ENCODE data around the gene SAMD7.

Gene SAMD7

DNA sequence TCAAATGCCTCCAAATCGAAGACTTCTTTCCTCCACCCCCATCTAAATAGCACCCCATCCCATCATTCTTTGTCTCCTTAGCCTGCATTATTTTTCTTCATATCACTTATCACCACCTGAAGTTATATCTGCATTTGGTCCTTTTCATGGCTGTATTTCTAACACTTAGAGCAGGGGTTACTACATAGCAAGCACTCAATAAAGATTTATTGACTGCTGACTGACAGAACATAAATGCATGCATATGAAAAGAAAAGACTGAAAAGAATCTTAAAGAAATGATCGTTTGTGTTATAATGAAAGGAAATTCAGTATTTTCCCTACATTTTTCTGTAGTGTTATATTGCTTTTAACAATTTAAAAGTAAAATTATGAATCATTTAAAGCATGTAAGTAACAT lies 43.0 kb upstream of the SAMD7 start:
- TF ChIP-seq, protein P1, sequence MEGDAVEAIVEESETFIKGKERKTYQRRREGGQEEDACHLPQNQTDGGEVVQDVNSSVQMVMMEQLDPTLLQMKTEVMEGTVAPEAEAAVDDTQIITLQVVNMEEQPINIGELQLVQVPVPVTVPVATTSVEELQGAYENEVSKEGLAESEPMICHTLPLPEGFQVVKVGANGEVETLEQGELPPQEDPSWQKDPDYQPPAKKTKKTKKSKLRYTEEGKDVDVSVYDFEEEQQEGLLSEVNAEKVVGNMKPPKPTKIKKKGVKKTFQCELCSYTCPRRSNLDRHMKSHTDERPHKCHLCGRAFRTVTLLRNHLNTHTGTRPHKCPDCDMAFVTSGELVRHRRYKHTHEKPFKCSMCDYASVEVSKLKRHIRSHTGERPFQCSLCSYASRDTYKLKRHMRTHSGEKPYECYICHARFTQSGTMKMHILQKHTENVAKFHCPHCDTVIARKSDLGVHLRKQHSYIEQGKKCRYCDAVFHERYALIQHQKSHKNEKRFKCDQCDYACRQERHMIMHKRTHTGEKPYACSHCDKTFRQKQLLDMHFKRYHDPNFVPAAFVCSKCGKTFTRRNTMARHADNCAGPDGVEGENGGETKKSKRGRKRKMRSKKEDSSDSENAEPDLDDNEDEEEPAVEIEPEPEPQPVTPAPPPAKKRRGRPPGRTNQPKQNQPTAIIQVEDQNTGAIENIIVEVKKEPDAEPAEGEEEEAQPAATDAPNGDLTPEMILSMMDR (conservative IDR thresholded peaks at IDR 0.05; ENCODE audit: control insufficient read depth, insufficient read depth, low read depth, low read length): no peak
- DNase-seq (ENCODE audit: low read depth): no peak
- H3K4me3 ChIP-seq (ENCODE audit: control insufficient read depth, low read depth, low read length): no peak overlapping the region

DNA sequence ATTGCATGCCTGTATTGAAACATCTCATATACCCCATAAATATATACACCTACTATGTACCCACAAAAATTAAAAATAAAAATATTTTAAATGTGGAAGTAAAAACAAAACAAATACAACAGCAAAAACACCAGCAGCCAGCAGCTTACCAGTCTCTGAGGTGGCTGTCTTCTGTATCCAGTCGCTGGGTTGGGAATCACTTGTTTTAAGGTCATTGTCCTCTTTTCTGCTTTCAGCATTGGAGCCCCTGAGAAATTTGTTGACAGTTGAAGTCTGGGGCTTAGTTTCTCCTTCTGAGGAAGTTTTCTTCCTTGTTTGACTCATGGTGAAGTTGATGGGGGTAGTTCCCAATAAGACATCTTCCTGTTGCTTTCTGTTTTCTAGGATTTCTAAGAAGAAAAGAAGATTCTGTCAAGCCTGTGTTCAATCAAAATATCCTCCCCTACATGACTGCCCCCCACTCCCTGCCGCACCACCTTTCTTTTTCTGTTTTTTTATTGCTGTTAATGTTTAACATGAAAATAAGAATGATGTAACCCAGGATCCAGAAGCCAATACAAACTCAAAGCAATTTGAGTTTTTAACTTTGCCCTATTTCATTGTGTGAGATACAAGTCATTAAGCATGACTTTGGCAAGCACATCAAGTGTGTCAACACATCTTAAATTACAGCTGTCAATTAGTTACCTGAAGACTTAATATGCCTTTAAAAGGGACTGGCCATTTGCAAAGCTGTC lies 41.7 kb upstream of the SAMD7 start, which contains the start of gene LRRC31:
TSS of gene LRRC31 (minus strand) at position 452 of the 737 bp plus-strand sequence. CDS start at position 324, 128 bp downstream.
- H3K4me3 ChIP-seq (ENCODE audit: control insufficient read depth, low read depth, low read length): no peak within 1 kb of the TSS
- no peak for DNase-seq (ENCODE audit: low read depth)
- TF ChIP-seq, protein P1 (conservative IDR thresholded peaks at IDR 0.05; ENCODE audit: control insufficient read depth, insufficient read depth, low read depth, low read length): no peak

DNA sequence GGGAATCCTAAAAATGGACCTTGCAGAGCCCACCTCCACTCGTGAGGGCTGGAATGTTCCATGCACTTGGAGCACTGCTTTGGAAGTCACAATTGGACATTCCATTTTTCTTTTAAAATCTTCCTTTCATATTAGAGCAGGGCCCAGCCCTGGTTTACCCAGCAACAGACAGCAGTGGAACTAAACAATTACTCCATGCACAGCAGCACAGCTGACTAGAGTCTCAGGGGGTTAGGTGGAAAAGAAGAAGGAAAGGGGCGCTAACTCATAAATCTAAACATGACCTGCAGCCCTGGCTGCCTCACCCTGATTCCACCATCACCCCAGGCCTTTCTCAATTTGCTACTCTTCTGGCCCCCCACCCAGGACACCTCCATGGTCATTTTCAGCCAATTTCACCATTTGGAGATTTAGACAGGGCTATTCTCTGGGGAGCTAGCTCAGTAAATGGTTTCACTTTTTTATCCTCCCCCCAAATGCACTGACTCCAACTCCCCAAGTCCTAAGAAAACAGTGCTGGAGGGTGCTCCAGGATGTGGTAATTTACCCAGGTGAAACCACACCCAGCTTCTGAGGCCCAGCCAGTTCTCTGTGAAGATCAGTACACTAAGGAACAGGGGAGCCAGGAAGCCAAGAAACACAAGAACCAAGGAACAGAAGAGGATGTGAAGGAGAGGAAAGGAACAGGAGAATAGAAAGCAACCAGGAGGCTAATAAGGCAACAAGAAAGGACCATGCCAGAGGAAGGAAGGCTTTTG lies 40.1 kb upstream of the SAMD7 start:
- no peak overlapping the region for H3K4me3 ChIP-seq (ENCODE audit: control insufficient read depth, low read depth, low read length)
- DNase-seq (ENCODE audit: low read depth): no peak
- TF ChIP-seq, protein P1 (conservative IDR thresholded peaks at IDR 0.05; ENCODE audit: control insufficient read depth, insufficient read depth, low read depth, low read length): no peak

DNA sequence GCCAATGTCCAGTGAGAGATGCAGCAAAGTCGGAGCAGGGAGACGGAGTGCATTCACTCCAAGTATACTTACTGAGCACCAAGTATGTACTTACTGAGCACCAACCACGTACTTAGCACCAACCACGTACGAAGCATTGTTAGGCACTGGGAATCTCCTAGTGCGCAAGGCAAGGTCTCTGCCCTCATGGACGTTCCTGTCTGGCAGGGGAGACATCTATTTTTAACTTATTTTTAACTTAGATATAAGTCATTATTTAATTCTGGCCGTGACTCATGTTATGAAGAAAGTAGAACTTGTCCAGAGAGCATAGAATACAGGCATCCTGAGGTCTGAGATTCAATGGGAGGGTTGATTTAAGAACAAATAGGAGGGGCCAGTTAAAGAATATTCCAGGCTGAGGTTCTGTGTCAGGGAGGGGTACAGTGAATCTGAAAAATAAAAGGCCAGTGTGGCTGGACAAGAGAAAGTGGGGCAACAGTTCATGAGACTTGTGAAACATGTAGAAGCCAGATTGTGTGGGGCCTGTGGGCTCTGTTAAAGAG lies 32.3 kb upstream of the SAMD7 start:
- no peak overlapping the region for H3K4me3 ChIP-seq (ENCODE audit: control insufficient read depth, low read depth, low read length)
- TF ChIP-seq, protein P1 (conservative IDR thresholded peaks at IDR 0.05; ENCODE audit: control insufficient read depth, insufficient read depth, low read depth, low read length): no peak
- no peak for DNase-seq (ENCODE audit: low read depth)

DNA sequence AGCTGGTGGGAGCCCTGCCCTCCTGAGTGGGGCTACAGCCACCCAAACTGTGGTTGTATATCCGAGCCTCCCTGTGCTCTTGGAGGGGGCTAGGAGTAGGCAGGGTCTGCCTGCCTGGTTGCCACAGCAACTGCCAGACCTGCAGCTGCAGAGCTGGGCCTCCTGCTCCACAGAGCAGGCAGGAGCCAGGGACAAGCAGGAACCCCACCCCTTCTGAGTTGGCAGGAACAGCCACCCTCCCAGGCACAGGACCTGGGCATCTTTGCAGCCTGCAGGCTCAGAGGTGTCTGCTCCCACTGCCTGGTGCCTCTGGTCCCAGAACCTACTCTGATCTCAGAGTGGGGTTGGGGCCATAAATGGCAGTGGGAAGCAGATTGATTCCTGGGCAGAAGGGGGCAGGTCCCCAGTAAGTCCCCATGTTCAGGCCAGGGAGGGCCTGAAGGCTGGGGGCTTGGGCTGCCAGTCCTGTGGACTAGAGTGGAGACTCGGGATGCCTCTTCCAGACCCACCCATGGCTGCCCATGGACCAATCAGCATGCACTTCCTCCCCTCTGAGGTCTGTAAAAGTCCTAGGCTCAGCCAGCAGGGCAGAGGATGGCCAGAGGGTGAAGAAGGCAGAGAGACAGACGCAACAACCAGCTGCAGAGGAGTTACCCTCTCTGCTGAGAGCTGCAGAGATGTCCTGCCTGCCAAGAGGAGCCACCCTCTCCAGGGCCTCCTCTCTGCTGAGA lies 31.4 kb upstream of the SAMD7 start:
- TF ChIP-seq, protein P1 (conservative IDR thresholded peaks at IDR 0.05; ENCODE audit: control insufficient read depth, insufficient read depth, low read depth, low read length): no peak
- no peak overlapping the region for H3K4me3 ChIP-seq (ENCODE audit: control insufficient read depth, low read depth, low read length)
- no peak for DNase-seq (ENCODE audit: low read depth)

DNA sequence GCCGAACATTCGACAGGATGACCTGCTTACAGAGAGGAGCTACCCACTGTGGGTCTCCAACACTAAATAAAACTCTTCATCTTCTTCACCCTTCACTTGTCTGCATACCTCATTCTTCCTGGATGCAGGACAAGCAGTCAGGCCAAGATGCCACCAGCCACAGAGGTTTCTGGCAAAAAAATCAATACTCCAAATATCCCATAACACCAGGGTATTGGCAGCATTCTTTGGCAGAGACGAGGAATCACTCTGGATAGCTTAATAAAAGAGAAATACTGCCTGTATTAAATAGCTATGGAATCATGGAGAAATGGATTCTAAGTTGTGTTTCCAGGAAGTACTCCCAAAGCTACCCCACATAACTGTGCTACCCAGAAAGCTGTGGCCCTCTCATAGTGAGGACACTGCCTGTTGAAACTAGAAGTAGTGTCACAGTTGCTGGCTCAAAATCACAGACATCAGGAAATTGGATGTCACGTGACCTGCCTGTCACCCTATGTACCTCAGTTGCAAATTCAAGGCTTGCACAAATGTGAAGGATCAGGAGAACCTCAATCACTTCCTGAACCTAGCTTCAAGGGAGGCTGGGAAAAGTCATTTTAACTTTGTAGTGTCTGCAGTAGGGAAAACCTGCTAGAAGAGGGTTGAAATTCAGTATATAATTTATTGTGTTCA lies 30.7 kb upstream of the SAMD7 start:
- TF ChIP-seq, protein P1 (conservative IDR thresholded peaks at IDR 0.05; ENCODE audit: control insufficient read depth, insufficient read depth, low read depth, low read length): no peak
- DNase-seq (ENCODE audit: low read depth): no peak

More for the DNA sequence above, 30.7 kb upstream of the SAMD7 start:
- no peak overlapping the region for H3K4me3 ChIP-seq (ENCODE audit: control insufficient read depth, low read depth, low read length)

Data from fibroblast of mammary gland (primary cell).